Upper lobe of right lung (tissue), 1 donor: ENCODE data around the gene SH3GL1. TPM values are rescaled to one million over a fixed set of nuclear protein-coding genes. Genes with fewer than 3 reads are reported as not detected.

Experiments used
- ATAC-seq: fragments of 200-7000 bp; cut with Tn5 transposase; one replicate; pipeline ENCODE4 v1.9.1; 2020; ENCODE audit warnings: mild to moderate bottlenecking, moderate library complexity
- DNase-seq: peaks from one replicate; pipeline ENCODE4 v3.0.0-alpha.2; 2020
- H3K27ac ChIP-seq: fragments of 200-600 bp; one replicate; pipeline ENCODE4 v1.8.0; 2022
- H3K27me3 ChIP-seq: fragments of 200-600 bp; one replicate; pipeline ENCODE4 v1.8.0; 2022; ENCODE audit warnings: mild to moderate bottlenecking
- H3K36me3 ChIP-seq: fragments of 200-600 bp; one replicate; pipeline ENCODE4 v1.8.0; 2022
- H3K4me1 ChIP-seq: fragments of 200-600 bp; one replicate; pipeline ENCODE4 v1.8.0; 2022
- H3K4me3 ChIP-seq: fragments of 200-600 bp; one replicate; pipeline ENCODE4 v1.8.0; 2022; ENCODE audit warnings: mild to moderate bottlenecking
- H3K9me3 ChIP-seq: fragments of 200-600 bp; one replicate; pipeline ENCODE4 v1.8.0; 2022
- CTCF ChIP-seq: fragments of 200-600 bp; IDR thresholded peaks from one replicate; pipeline ENCODE4 v1.8.0; 2022; ENCODE audit warnings: antibody characterized with exemption
- intact Hi-C: fragments of 100-400 bp; cut with DNase I; formaldehyde crosslinking; loops from one replicate; pipeline ENCODE4 v1.11.0; 2022
- total RNA-seq: library from RNA; stranded (reverse); fragmentation: NEBNext Ultra II Directional; extraction: Animal tissue kit (Norgen Biotek cat#: 25700); gene quantifications from one replicate; pipeline ENCODE4 v1.2.1, GENCODE V29; 2021
- donor health status: DM: no; HTN: yes; CAD: no; lungs with severe emphysema.

The SH3GL1 gene
- total RNA-seq, 1 donor from 2014 or later = 47.6 TPM

DNA sequence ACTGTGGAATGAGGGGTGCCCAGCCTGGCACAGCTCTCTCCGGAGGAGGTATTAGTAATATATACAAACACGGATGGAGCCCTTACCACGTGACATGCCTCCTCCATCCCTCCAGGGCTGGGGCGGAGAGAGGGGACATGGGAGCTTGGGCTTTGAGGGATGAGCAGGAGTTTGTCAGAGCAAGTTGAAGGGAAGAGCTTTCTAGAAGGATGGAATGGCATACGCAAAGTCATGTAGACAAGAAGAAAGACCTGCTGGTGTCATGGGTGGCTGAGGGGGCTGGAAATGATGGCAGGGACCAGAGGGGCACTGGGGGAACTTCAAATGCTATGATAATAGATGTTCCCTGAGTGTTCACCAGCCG, 54.3 kb downstream of the SH3GL1 start:
- Histone ChIP-seq H3K4me1 (peaks cover 12% of the 10 kb centered on the region), H3K27ac (no peak overlapping the region), H3K9me3 (no peaks in the 10 kb centered on the region), H3K36me3 (no peaks in the 10 kb centered on the region), H3K27me3 (no peaks in the 10 kb centered on the region), H3K4me3 (no peak overlapping the region)
- intact Hi-C loops = no loop called here
- TF ChIP-seq CTCF = no peak
- DNase-seq (no peak), ATAC-seq (no peak)

DNA sequence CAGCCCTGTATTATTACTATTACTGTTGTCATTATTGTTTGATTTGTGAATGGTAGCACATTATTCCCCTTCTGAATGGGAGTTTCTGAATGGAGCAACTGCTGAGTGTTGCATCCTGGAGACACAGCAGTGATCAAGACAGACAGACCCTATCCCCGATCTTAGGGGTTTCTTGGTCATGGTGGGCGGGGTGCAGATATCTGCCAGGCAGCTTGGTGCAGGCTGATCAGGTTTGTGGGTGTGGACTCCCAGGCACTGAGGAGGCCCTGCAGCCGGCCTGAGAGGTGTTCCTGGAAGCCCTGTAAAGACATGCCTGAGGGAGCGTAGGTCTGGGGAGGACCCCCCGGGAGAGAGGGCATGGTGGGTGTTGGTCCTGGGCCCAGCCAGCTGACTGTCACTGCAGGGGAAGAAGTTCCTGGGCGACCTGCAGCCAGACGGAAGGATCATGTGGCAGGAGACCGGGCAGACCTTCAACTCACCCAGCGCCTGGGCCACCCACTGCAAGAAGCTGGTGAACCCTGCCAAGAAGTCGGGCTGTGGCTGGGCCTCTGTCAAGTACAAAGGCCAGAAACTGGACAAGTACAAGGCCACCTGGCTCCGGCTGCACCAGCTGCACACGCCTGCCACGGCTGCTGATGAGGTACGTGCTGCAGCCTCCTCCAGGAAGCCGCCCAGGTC, 54.9 kb downstream of the SH3GL1 start:
- no peaks in the 10 kb centered on the region for H3K9me3 ChIP-seq
- no peaks in the 10 kb centered on the region for H3K27me3 ChIP-seq
- no peak for ATAC-seq
- DNase-seq = no peak
- intact Hi-C loops = no loop called here
- H3K4me1 ChIP-seq = peaks cover 12% of the 10 kb centered on the region
- no peak overlapping the region for H3K27ac ChIP-seq
- H3K36me3 ChIP-seq = no peaks in the 10 kb centered on the region
- H3K4me3 ChIP-seq = no peak overlapping the region
- no peak for TF ChIP-seq CTCF

- no peaks in the 10 kb centered on the region for H3K36me3 ChIP-seq
- peak; percentile 86 for ATAC-seq
These were observed 56.7 kb downstream of the SH3GL1 start, which contains the start of gene MPND for GRCh38 chr19:4343370-4344307. MPND (plus strand) TSS chr19:4343562; CDS start chr19:4343594, 32 bp downstream.

GRCh38 chr19:4342615-4343369, 57.6 kb downstream of the SH3GL1 start:
- intact Hi-C loops = no loop called here
- DNase-seq (peak; percentile 96), ATAC-seq (peak; percentile 93)
- Histone ChIP-seq H3K4me3 (peak overlapping the region; percentile 82), H3K4me1 (peaks cover 12% of the 10 kb centered on the region), H3K36me3 (no peaks in the 10 kb centered on the region), H3K27ac (peak overlapping the region; percentile 88), H3K27me3 (no peaks in the 10 kb centered on the region), H3K9me3 (no peaks in the 10 kb centered on the region)
- peak; percentile 38 for TF ChIP-seq CTCF

More at GRCh38 chr19:4343370-4344307, 56.7 kb downstream of the SH3GL1 start, which contains the start of gene MPND:
- intact Hi-C loops = no loop called here
- TF ChIP-seq CTCF = no peak
- H3K27ac ChIP-seq = peak within 1 kb of the TSS; percentile 88
- H3K4me3 ChIP-seq = peak within 1 kb of the TSS; percentile 82
- H3K27me3 ChIP-seq = no peaks in the 10 kb centered on the region
- H3K9me3 ChIP-seq = no peaks in the 10 kb centered on the region
- DNase-seq = peak; percentile 97
- H3K4me1 ChIP-seq = peaks cover 12% of the 10 kb centered on the region

DNA sequence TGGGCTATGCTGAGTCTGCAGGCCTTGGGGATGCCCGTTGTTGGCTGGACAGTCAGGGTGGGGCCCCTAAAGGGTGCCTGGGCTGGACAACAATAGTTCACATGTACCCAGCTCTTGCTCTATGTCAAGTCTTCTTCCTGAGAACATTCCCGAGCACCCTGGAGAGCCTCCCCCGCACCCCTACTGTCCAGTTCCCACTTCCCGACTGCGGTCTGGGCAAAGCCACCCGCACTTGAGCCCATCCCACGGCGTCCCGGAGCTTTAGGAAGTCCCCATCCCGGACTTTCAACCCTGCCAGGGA, 58.1 kb downstream of the SH3GL1 start:
- no peak for TF ChIP-seq CTCF
- peak; percentile 16 for ATAC-seq
- H3K4me3 ChIP-seq = peak overlapping the region; percentile 82
- peaks cover 12% of the 10 kb centered on the region for H3K4me1 ChIP-seq
- peak overlapping the region; percentile 88 for H3K27ac ChIP-seq
- H3K36me3 ChIP-seq = no peaks in the 10 kb centered on the region
- DNase-seq = no peak
- H3K27me3 ChIP-seq = no peaks in the 10 kb centered on the region
- no peaks in the 10 kb centered on the region for H3K9me3 ChIP-seq
- intact Hi-C loops = no loop called here
